Stimulated activated CD4-positive, alpha-beta T cell treated with anti-CD3 and anti-CD28 coated beads, Interleukin-4, amount 100 ng/mL, for 4 hours (primary cell): Measurements from ENCODE around the gene DGKB.

Experiments
- DNase-seq, 2 experiments: peaks; one replicate each; pipeline ENCODE4 v3.0.0-alpha.2; 2020

The DGKB gene

GRCh38 chr7:14438366-14438765 lies 464.2 kb downstream of the DGKB start:
- no peak for DNase-seq

DNA sequence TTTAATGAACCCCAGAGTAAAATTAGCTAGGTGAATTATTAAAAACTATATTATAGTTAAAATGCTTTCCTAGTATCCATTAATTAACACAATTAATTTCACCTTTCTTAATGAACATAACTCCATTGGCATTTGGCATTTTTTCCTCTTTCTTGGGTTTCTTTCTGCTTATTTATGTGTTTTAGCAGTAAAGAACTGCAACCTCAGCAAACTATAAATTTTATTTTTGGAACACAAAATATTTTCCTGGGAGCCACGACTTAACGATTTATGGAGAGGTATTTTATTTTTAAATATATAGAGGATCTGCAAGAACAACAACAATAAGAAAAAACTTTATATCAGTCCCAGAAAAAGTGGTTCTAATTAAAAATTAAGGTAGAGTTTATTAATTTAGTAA lies 465.7 kb downstream of the DGKB start:
- DNase-seq = no peak

DNA sequence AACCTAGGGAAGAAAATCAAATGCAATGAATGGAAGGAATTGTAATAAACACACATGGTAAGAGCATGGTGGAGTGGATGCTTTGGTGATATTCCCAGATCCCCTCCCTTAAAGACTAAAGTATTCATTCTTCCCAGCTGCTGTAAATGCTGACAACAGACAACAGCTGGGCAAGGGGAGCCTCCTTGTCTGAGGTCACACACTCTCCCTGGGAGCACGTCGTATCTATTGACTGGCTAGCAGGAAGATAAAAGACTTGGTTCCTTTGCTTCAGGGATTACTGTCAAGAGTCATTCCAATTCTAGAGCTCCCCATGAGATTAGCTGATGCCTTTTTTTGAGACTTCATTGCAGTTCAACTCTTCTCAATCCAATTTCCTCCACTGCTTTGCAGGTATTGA lies 469.6 kb downstream of the DGKB start:
- DNase-seq = no peak

- no peak for DNase-seq
Measured at GRCh38 chr7:14430926-14431325, 471.6 kb downstream of the DGKB start.

- no peak for DNase-seq
Measured at GRCh38 chr7:14425559-14425958, 477.0 kb downstream of the DGKB start.

- DNase-seq = no peak
Measured at GRCh38 chr7:14424675-14425074, 477.9 kb downstream of the DGKB start.

DNA sequence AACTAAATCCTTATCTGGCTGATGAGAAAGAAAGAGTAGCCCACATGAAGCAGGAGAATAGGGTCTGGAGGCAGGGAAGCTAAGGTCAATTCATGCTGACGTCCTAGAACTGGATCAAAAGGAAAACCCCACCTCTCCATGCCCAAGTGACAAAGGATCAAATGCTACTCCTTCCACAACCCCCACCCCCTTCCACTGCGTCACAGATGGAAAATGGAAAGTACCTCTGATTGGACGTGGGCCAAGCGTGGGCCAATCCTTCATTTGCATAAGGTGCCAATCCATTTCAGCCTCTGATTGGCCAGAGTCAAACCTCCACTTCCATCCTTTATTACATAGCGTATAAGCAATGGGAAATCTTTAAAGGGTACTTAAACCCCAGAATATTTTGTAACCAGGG lies 481.8 kb downstream of the DGKB start:
- no peak for DNase-seq

GRCh38 chr7:14419531-14419930 lies 483.0 kb downstream of the DGKB start:
- no peak for DNase-seq

GRCh38 chr7:14418633-14419032 lies 483.9 kb downstream of the DGKB start:
- DNase-seq = no peak

DNA sequence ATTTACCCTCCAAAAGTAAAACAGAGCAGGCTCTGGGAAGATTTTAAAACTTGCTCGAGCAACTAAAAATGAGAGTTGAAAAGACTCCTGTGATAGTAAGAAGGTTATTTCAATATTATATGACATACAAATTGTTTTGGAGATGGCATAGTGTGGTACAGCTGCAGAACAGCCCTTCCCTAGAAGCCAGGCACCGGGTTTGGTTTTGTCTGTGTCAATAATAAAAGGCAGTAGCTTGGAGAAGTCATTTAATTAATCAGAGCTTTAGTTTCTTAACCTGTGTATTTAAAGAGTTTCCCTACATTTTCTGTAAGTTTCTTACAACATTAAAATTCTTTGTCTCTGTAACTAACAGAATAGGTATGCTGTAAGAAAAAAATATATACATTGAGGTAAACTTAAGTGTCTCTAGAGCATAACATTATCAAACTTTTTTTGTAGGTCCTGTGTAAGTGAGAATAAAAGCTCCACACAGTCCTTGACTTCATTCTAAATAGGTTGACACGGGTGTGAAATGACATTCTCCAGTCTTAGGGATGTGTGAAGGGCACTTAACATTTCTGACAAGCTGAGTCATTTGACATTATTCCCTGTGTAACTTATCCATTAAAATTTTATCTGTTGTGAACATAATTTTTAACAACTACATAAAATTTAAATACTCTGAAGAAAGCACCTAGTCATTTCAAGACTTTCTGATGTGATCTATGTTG lies 488.1 kb downstream of the DGKB start:
- DNase-seq = no peak

DNA sequence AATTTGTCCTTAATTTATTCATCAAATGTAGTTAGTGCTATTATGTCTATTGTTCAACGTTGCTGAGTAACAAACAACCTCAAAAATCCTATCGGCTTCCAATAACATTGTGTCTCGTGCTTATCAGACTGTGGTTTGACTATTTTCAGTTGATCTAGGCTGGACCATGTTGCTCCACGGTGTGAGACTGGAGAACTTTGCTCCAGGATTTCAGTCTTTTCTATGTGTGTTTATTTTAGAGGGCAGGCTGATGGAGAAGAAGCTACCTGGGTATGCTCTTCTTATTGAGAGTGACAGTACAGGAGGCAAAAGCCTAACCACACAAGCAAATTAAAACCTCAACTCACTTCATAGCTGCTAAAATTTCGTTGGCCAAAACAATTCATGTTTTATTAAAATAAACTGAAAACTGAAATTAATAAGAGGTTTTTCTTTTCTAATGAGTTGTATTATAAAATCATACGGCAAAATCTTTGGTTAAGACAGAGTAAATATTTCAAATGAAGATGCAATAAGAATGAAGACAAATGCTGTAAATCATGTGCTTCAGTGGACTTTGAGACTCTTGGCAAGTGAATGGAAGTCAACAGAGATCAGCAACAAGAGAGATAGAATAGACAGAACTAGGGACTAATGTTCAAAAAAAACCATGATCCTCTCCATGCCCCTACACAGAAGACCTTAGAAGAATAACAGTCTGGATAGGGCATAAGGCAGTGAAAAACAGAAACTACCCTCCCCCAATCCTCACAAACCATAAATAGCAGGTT lies 495.1 kb downstream of the DGKB start:
- DNase-seq = no peak

- no peak for DNase-seq
Measured at GRCh38 chr7:14403587-14403986, 499.0 kb downstream of the DGKB start.

GRCh38 chr7:14400271-14400670 lies 502.3 kb downstream of the DGKB start:
- no peak for DNase-seq

DNA sequence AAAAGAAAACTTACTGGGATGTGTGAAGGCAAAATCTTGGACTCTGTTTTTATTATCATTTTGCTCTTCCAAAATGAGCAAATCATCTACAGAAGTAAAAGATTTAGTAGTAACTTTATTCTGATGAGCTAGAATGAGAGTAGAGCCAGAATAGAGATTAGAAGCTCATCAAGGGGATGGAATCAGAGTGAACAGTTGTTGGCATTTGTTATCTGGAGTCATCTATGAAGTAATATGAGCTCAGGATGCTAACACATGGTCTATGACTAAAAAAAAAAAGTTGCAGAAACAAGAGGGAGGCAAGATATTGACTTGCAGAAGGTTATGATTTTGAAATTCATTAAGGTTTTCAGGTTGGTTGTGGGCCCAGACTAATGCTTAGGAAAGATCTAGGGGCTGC lies 504.0 kb downstream of the DGKB start:
- DNase-seq = no peak

DNA sequence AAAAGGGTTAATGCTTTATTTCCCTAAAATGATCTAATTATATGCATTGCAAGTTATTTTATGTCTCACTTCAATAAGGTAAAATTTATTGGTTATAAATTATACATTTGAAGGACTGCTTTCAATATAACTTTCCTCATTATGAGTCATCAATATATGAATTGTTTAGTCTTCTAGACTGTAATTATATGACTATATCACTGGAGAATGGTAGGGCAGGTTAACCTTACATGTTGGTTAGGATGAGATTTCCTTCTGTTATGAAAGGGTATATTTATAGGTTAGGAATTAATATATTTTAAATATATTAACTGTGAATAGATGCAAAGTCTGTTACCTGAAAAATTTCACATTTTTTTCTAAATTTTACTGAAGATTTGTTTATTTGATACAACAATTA lies 506.7 kb downstream of the DGKB start:
- DNase-seq = no peak

GRCh38 chr7:14394786-14395185 lies 507.8 kb downstream of the DGKB start:
- no peak for DNase-seq

GRCh38 chr7:14389595-14389994 lies 513.0 kb downstream of the DGKB start:
- no peak for DNase-seq

GRCh38 chr7:14389181-14389591 lies 513.4 kb downstream of the DGKB start:
- DNase-seq = no peak

DNA sequence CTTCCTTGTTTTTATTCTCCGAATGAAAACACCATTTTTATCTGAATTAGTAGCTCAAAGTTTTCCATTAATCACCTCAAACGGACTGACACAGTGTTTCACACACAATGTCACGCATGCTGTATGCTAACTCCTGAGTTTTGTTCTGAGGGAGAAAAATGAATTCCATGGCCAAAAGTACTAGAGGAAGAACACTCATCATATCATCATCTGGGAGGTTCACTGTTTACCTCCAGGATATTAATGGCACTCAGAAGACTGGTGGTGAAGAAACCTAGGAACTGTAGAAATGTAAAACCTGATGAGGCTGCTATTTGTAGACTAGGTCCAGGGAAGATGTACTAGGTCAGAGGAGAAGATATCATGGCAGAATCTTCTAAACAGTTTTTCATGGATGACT lies 517.5 kb downstream of the DGKB start:
- no peak for DNase-seq

DNA sequence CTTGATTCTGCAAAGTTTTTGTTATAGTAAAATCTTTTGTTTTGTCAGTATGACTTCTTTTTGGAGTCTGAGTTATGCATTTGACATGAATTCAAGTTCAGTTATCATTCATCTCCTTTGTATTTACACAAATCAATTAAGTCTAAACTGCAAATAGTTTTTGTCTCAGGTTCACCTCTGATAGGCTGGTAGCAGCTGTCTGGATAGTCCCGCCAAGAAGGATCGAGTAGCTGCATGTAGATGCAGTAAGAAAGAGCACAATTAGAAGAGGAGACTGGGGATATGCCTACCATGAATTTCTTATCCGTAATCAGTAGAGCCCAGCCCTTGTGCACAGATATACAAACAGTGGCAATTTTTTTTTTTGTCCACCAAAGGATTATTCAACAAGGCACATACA lies 520.6 kb downstream of the DGKB start:
- DNase-seq = no peak

DNA sequence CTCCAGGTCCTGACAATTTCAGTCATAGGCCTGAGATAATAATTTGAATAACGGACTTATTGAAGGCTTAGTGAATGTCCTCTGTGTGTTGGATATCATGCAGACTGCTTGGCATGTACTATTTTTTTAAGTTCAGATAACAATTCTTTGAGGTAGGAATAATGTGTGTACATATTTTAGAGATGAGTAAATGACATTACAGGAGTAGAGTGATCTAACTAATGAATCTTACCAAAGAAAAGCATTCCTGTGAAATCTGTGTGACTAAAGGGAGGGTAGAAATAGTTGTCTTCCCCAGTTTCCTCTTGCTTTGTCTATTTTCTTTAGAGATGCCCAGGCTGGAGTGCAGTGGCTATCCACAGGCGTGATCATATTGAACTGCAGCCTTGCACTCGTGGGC lies 521.2 kb downstream of the DGKB start:
- DNase-seq = no peak

DNA sequence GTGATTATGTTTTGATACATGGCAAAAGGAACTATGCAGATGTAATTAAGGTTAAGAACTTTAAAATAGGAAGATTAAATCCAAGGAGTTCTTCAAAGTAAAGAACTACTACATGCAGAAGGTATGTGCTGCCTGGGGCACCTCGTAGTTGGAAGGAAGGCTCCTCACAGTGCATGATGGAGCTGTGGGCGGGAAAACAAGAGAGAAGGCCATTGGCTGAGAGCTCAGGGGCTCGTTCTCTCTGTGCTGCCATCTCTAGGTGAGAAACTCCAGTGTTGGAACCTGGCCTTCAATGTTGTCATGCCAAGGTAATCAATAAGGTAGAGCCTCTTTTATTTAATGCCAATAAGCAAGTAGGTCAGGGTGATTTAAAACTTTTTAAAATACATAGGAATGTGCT lies 521.7 kb downstream of the DGKB start:
- no peak for DNase-seq

DNA sequence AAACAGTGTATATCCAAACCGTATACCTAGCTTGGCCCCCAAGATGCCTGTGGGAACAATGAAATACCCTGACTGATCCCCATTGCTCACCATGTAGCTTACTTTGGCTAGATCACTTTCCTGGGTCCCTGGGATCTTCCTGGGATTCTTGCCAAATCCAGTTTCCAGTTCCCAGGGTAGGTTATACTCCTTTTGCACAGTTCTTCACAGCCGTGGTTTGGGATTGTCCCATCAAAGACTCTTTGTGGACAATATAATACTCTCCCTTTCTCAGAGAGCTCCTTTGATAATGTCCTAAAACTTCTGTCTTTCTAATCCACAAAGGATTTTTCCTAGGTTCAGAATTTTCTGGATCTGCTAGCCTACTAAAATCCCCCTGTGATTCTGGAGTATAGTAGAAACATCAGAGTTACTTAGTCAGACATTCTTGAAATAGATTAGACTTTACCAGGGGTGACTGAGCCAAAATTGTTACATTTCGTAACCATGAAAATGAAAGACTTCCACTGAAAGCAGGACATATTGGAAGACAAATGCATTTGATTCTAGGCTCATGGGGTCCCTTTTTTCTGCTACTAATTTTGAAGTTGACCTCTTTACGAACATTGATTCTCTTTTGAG lies 524.8 kb downstream of the DGKB start:
- no peak for DNase-seq

- DNase-seq = no peak
Measured at GRCh38 chr7:14376711-14377110, 525.8 kb downstream of the DGKB start.
